ENCODE data around the gene TEKT1.
"Not testable (repeated sequence)": the region's sequence is repeated elsewhere in the genome, so short reads cannot be mapped to it uniquely, and the experiment has no call there.

TEKT1 gene

GRCh38 chr17:6831661-6832263 lies at the start of gene TEKT1:
Gene TEKT1 (minus strand): TSS chr17:6831729. CDS start chr17:6830376, 1,353 bp downstream.
- DNase-seq = peak; percentile 59

- DNase-seq = not testable (repeated sequence)
These were observed 47.9 kb upstream of the TEKT1 start for GRCh38 chr17:6879221-6879975.

- DNase-seq = not testable (repeated sequence)
These were observed 43.7 kb upstream of the TEKT1 start for GRCh38 chr17:6875276-6875675.

- no peak for DNase-seq
These were observed 41.4 kb upstream of the TEKT1 start for GRCh38 chr17:6872936-6873335.

GRCh38 chr17:6870841-6871240 lies 39.3 kb upstream of the TEKT1 start:
- DNase-seq = no peak

GRCh38 chr17:6868582-6868981 lies 37.1 kb upstream of the TEKT1 start:
- DNase-seq = no peak

GRCh38 chr17:6867849-6868248 lies 36.3 kb upstream of the TEKT1 start:
- DNase-seq = no peak

- no peak for DNase-seq
These were observed 31.3 kb upstream of the TEKT1 start for GRCh38 chr17:6862825-6863224.

- DNase-seq = no peak
These were observed 30.6 kb upstream of the TEKT1 start for GRCh38 chr17:6862122-6862521.

GRCh38 chr17:6857904-6858303 lies 26.4 kb upstream of the TEKT1 start:
- DNase-seq = no peak

GRCh38 chr17:6857336-6857735 lies 25.8 kb upstream of the TEKT1 start:
- no peak for DNase-seq

GRCh38 chr17:6856051-6856450 lies 24.5 kb upstream of the TEKT1 start:
- DNase-seq = no peak

- peak; percentile 39 for DNase-seq
These were observed 22.4 kb upstream of the TEKT1 start for GRCh38 chr17:6853764-6854442.

GRCh38 chr17:6848545-6849179 lies 17.1 kb upstream of the TEKT1 start:
- not testable (repeated sequence) for DNase-seq

GRCh38 chr17:6846138-6846537 lies 14.6 kb upstream of the TEKT1 start:
- DNase-seq = not testable (repeated sequence)

GRCh38 chr17:6844406-6844805 lies 12.9 kb upstream of the TEKT1 start:
- DNase-seq = not testable (repeated sequence)

- no peak for DNase-seq
These were observed 11.8 kb upstream of the TEKT1 start for GRCh38 chr17:6843241-6843880.

GRCh38 chr17:6841769-6842168 lies 10.2 kb upstream of the TEKT1 start:
- DNase-seq = not testable (repeated sequence)

- no peak for DNase-seq
These were observed 1.0 kb downstream of the TEKT1 start for GRCh38 chr17:6830383-6830986.

- no peak for DNase-seq
These were observed 8.5 kb downstream of the TEKT1 start for GRCh38 chr17:6823011-6823442.

- no peak for DNase-seq
These were observed 12.6 kb downstream of the TEKT1 start for GRCh38 chr17:6818938-6819337.

GRCh38 chr17:6816368-6816767 lies 15.2 kb downstream of the TEKT1 start:
- not testable (repeated sequence) for DNase-seq

Measured in stimulated activated CD4-positive, alpha-beta T cell treated with anti-CD3 and anti-CD28 coated beads, Interleukin-4, amount 100 ng/mL, for 1 hour (primary cell).